HG03460 (cell line): ENCODE results near the gene TMEM131.

Experiments used
- ATAC-seq: cut with Tn5 transposase; IDR thresholded peaks from one replicate; pipeline ENCODE4 v1.9.1; 2021; ENCODE audit not compliant: unreplicated experiment

TMEM131 gene

GRCh38 chr2:97731274-97732020 is 264.3 kb downstream of the TMEM131 start:
- no peak for ATAC-seq

GRCh38 chr2:97730245-97730644 is 265.5 kb downstream of the TMEM131 start:
- no peak for ATAC-seq

- ATAC-seq, result no peak
Measured at GRCh38 chr2:97728091-97728731, 267.5 kb downstream of the TMEM131 start.

- no peak for ATAC-seq
Measured at GRCh38 chr2:97727296-97727695, 268.5 kb downstream of the TMEM131 start.

GRCh38 chr2:97726261-97727064 is 269.3 kb downstream of the TMEM131 start:
- ATAC-seq, result no peak

- ATAC-seq, result no peak
Measured at GRCh38 chr2:97724946-97725688, 270.6 kb downstream of the TMEM131 start.

GRCh38 chr2:97724501-97724900 is 271.2 kb downstream of the TMEM131 start:
- ATAC-seq, result no peak

GRCh38 chr2:97724073-97724410 is 271.7 kb downstream of the TMEM131 start:
- no peak for ATAC-seq

- no peak for ATAC-seq
Measured at GRCh38 chr2:97723156-97724072, 272.3 kb downstream of the TMEM131 start.

GRCh38 chr2:97722227-97722626 is 273.5 kb downstream of the TMEM131 start:
- ATAC-seq, result no peak

- ATAC-seq, result no peak
Measured at GRCh38 chr2:97720746-97721145, 275.0 kb downstream of the TMEM131 start.

- ATAC-seq, result no peak
Measured at GRCh38 chr2:97719362-97720155, 276.2 kb downstream of the TMEM131 start.

GRCh38 chr2:97718942-97719341 is 276.8 kb downstream of the TMEM131 start:
- no peak for ATAC-seq

- peak; percentile 81 for ATAC-seq
Measured at GRCh38 chr2:97718051-97718882, 277.5 kb downstream of the TMEM131 start.

- ATAC-seq, result no peak
Measured at GRCh38 chr2:97717613-97717995, 278.1 kb downstream of the TMEM131 start.

- ATAC-seq, result no peak
Measured at GRCh38 chr2:97716695-97717612, 278.8 kb downstream of the TMEM131 start.

- ATAC-seq, result no peak
Measured at GRCh38 chr2:97715951-97716694, 279.6 kb downstream of the TMEM131 start.
